ENCODE data around the gene ARL15. TPM values are rescaled to one million over a fixed set of nuclear protein-coding genes. Genes with fewer than 3 reads are reported as not detected.

Gene ARL15
- total and polyA plus RNA-seq, 9 of the 15 experiments (the other 6 are each of a cell fraction or from before 2014, with no cell fraction given), result 18.5 to 80.4 (median 57.0) TPM

GRCh38 chr5:54159893-54160195 lies 150.5 kb downstream of the ARL15 start:
- WGBS (ENCODE audit: insufficient coverage, low coverage, missing lambda C conversion rate), result 52% methylated on average over 2 of the region's 2 CpGs
- in situ Hi-C loops (cut with MboI), result loop anchor here (5.0 to 10.0 kb wide), 2 partner anchors 112 to 145 kb away; no protein-coding TSS in a partner anchor
- Histone ChIP-seq H3K27me3 (ENCODE audit: control insufficient read depth in 2 of 2, insufficient read depth in 2 of 2, low read length in 2 of 2) (no peaks in the 10 kb centered on the region), H3K4me1 (replicated peaks in 1 of 2; ENCODE audit: control insufficient read depth in 2 of 2, insufficient read depth in 2 of 2, low read length in 2 of 2) (peaks cover 0 to 12% of the 10 kb centered on the region in 2 experiments; a peak in 2 of 5 replicates), H3K27ac (ENCODE audit: extremely low read depth, low read depth, low read length) (peak overlapping the region; percentile 4; the same call in 1 of the 3 replicates), H4K20me1 (replicated peaks; ENCODE audit: control insufficient read depth, insufficient read depth, low read length) (no peaks in the 10 kb centered on the region), H3K4me3 (no peak overlapping the region), H3K9ac (ENCODE audit: insufficient read depth in 1 of 2, low read depth in 2 of 2, low read length in 2 of 2) (no peak overlapping the region), H3K79me2 (ENCODE audit: control insufficient read depth, insufficient read depth, low read length) (peaks cover 62% of the 10 kb centered on the region), H3K36me3 (ENCODE audit: control insufficient read depth, insufficient read depth, low read length) (peaks cover 14% of the 10 kb centered on the region; the same call in 1 of the 3 replicates), H3K4me2 (ENCODE audit: insufficient read depth, low read length) (no peak overlapping the region), H3K9me1 (ENCODE audit: control insufficient read depth, insufficient read depth, low read length) (no peaks in the 10 kb centered on the region), H3K9me3 (replicated peaks; ENCODE audit: control insufficient read depth, insufficient read depth, low read depth, low read length) (no peaks in the 10 kb centered on the region), H2AFZ (ENCODE audit: low read depth, low read length) (no peak overlapping the region)
- ChIA-PET POLR2A (no interaction called here), CTCF (ENCODE audit: low intra/inter-chr PET ratio) (no interaction called here)
- no TSS peak for BruUV-seq (replicated peaks)
- intact Hi-C loops (cut with micrococcal nuclease), result loop anchor here (5.0 kb wide), 1 partner anchor 152 kb away; the partner anchor contains the start of gene ARL15
- TF ChIP-seq HDAC1 (IDR thresholded peaks at IDR 0.05) (no peak), ZNF232 (CRISPR knock-in tag; IDR thresholded peaks at IDR 0.05) (no peak), RBM17 (IDR thresholded peaks at IDR 0.05; ENCODE audit: borderline replicate concordance, low read depth, low read length) (no peak), BACH1 (tag; IDR thresholded peaks at IDR 0.05) (no peak), RAD51 (IDR thresholded peaks at IDR 0.05; ENCODE audit: borderline replicate concordance, low read depth) (no peak), IRF1 (CRISPR knock-in tag; IDR thresholded peaks at IDR 0.05; ENCODE audit: borderline replicate concordance) (no peak), KLF1 (tag; IDR thresholded peaks at IDR 0.05) (no peak), C11orf30 (IDR thresholded peaks at IDR 0.05; ENCODE audit: low read depth) (no peak), PHTF2 (CRISPR knock-in tag; IDR thresholded peaks at IDR 0.05) (no peak), NBN (IDR thresholded peaks at IDR 0.05; ENCODE audit: low read depth) (no peak), SRSF9 (IDR thresholded peaks at IDR 0.05; ENCODE audit: borderline replicate concordance, low read depth, low read length) (no peak), CEBPB (tag; IDR thresholded peaks at IDR 0.05) (no peak), TRIM24 (IDR thresholded peaks at IDR 0.05) (no peak)
- FAIRE-seq, result no peak
- peak; percentile 38; the same call in 2 of the 3 replicates for ATAC-seq
- peak in 1 of 4 experiments; percentile 10 for DNase-seq (ENCODE audit: extremely low read depth in 1 of 4, low spot score in 3 of 4)

Data from K562 (cell line).